Activated naive CD4-positive, alpha-beta T cell treated with Interleukin-2 at 50 U/mL for 16 hours (primary cell): ENCODE results near the gene DNAAF8.

Experiments
- DNase-seq: peaks from one replicate; pipeline ENCODE4 v3.0.0-alpha.2; 2020

DNAAF8 gene

DNA sequence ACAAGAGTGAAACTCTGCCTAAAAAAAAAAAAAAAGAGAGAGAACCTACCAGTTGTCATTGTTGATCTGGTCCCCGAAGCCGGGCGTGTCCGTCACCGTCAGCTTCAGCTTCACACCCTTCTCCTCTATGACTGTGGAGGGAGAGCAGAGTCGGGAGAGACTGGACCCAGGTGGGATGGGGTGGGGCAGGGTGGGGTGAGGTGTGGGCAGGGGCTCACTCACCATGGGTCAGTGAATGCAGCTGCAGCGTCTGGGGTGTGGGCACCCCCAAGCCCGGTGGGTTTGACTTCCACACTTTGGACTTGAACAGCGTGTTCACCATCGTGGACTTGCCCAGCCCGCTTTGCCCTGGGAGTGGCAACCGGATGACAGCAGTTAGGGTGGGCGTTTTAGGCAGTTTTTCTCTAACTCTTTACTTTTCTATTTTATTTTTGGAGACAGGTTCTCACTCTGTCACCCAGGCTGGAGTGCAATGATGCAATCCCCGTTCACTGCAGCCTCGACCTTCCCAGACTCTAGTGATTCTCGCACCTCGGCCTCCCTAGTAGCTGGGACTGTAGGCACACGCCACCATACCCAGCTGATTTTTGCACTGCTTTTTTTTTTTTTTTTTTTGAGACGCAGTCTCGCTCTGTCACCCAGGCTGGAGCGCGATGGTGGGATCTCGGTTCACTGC is 51.6 kb downstream of the DNAAF8 start:
- no peak for DNase-seq

GRCh38 chr16:4787068-4787467 is 52.7 kb downstream of the DNAAF8 start:
- DNase-seq: no peak

DNA sequence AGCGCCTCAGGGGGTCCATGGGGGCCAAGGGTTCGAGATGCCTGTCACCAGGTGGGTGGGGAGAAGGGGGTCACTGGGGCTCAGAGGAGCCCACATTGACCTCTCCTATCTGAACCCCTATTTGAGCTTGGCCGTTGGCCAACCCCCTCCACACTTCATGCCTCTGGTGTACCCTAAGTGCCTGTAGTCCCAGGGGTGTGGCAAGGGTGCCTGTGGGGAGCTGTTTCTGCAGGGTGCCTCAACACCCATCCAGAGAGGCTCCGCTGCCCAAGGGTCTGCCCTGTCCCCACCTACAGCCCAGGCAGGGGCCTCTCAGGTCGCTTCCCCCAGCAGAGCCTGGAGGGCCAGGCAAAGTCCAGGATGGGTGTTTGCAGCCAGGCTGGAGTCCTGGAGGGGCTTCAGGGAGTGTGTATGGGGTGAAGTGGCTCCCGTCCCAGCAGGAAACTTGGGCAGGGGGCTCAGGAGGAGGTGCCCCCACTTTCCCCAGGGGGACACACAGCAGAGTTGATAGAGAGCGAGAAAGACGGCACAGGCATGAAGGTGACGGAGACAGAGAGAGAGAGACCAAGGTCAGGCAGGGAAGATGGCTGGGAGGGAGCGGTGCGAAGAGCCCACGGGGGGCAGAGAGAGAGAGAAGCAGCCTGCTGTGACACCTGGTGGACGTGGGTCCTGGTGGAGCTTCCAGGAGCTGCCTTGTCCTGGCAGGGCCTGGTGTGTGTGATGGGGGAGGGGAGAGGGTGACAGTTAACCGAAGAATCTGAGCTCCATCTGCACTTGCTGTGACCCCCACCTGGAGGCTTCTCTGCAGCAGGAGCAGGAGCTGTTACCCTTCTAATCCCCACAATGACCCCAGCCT is 53.5 kb downstream of the DNAAF8 start, which contains the start of gene SEPTIN12:
SEPTIN12 (minus strand) TSS at position 719 of the 856 bp plus-strand sequence; CDS start at position 19, 700 bp downstream.
- DNase-seq: no peak

- no peak for DNase-seq
Observed at GRCh38 chr16:4788489-4788889, 54.2 kb downstream of the DNAAF8 start.

GRCh38 chr16:4788910-4789309 is 54.6 kb downstream of the DNAAF8 start:
- DNase-seq: no peak

DNA sequence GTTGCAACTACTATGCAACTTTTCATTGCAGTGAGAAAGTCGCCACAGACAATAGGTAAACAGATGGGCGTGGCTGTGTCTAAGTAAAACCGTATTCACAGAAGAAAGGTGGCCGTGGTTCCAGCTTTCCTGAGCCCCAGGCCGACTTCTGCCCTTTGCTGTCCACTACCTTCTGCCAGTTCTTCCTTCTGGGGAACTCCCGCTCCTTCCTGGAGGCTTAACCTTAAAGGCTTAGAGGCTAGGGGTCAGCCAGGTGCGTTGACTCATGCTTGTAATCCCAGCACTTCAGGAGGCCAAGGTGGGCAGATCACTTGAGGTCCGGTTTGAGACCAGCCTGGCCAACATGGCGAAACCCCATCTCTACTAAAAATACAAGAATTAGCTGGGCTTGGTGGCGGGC is 55.9 kb downstream of the DNAAF8 start:
- no peak for DNase-seq

GRCh38 chr16:4790871-4791270 is 56.5 kb downstream of the DNAAF8 start:
- no peak for DNase-seq

DNA sequence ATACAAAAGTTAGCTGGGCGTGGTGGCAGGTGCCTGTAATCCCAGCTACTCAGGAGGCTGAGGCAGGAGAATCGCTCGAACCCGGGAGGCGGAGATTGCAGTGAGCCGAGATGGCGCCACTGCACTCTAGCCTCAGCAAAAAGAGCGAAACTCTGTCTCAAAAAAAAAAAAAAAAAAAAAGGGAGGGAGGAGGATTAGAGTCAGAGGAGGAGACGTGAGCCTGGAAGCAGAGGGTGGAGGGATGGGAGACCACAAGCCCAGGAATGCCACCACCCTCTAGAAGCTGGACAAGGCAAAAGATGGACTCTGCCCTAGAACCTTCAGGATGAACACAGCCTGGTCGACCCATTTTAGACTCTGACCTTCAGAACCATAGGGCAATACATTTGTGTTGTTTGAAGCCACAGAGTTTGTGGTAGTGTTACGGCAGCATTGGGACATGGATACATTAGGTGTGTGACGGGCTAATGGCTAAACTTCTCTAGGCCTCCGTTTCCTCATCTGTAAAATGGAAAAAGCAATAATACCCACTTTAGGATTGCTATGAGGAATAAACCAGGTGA is 58.7 kb downstream of the DNAAF8 start:
- no peak for DNase-seq

DNA sequence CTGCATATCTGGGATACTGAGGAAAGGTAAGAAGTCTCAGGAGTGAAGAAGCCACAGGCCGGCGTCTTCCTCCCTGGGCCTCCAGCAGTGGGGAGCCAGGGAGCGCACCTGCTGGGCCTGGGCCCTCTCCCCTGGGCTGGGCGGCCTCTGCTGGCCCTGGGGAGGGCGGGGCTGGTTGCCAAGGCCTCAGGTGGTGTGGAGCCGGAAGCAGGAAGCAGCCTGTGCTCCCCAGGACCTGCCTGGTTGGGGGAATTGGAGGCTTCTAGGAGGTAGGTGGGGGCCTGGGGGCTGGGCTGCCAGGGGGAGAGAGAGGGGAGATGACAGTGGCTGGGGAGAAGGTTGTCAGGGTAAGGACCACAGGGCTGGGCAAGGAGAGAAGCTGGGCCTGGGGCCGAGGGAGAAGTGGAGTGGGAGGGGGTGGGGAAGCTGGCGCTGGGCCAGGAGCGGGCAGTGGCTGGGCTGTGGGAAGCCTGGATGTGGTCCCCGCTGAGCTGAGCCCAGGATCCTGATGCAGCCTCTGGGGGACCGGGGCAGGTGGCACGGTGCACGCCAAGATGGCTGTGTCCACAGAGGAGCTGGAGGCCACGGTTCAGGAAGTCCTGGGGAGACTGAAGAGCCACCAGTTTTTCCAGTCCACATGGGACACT is 61.0 kb downstream of the DNAAF8 start, which contains the start of gene SMIM22:
SMIM22 (plus strand) TSS at position 189 of the 647 bp plus-strand sequence; CDS start at position 555, 366 bp downstream.
- no peak for DNase-seq

DNA sequence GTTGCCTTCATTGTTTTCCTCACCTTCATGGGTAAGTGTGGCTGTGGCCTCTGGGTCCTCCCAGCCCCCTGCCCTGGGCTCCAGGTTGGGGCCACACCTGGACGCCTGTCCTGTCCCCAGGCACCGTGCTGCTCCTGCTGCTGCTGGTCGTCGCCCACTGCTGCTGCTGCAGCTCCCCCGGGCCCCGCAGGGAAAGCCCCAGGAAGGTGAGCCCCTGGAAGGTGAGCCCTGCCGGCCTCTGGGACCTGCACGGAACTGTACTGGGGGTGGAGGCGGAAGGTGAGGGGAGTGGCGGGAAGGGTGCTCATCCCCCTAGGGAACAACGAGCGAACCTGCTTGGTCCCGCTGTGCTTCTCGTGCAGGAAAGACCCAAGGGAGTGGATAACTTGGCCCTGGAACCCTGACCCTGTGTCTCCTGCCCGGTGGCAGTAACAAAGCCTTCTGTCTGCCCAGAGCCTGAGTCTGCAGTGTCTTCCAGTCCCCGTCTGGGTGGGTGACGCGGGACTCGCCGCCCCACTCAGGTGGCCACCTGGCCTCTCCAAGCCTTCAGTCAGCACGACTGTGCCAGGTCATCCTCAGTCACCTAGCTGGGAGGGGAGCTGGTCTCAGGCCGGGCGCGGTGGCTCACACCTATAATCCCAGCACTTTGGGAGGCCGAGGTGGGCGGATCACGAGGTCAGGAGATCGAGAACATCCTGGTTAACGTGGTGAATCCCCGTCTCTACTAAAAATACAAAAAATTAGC is 61.7 kb downstream of the DNAAF8 start:
- no peak for DNase-seq

- no peak for DNase-seq
Observed at GRCh38 chr16:4796982-4797804, 62.9 kb downstream of the DNAAF8 start.

- no peak for DNase-seq
Observed at GRCh38 chr16:4797805-4798252, 63.5 kb downstream of the DNAAF8 start.

- no peak for DNase-seq
Observed at GRCh38 chr16:4798456-4798855, 64.1 kb downstream of the DNAAF8 start.
